Activated CD4-positive, alpha-beta T cell treated with anti-CD3 and anti-CD28 coated beads, Interleukin-10, Interleukin-2, amounts not matched to agents 100 ng/mL and 50 ng/mL, durations not matched to agents 16 hours and 8 hours (primary cell): ENCODE results near the gene ZNF423.

Source experiments
- DNase-seq: peaks from one replicate; pipeline ENCODE4 v3.0.0-alpha.2; 2020

The ZNF423 gene

DNA sequence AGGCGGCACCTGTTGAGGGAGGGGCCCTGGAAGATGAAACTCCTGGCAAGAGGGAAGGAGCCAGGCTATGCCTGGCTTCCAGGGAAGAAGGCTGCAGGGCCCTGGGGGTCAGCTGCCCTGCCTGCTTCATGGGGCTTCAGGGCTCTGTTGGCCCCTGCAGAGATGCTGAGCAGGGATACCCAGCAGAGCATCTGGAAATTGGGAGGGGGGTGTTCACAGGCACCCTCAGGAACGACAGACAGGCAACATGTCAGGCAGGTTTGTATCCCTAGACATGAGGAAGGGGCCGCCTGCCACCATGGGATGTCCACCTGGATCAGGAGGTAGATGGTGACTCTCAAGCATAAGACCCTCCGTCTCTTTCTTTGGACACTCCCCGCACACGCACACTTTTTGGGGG, 13.8 kb upstream of the ZNF423 start:
- no peak for DNase-seq

DNA sequence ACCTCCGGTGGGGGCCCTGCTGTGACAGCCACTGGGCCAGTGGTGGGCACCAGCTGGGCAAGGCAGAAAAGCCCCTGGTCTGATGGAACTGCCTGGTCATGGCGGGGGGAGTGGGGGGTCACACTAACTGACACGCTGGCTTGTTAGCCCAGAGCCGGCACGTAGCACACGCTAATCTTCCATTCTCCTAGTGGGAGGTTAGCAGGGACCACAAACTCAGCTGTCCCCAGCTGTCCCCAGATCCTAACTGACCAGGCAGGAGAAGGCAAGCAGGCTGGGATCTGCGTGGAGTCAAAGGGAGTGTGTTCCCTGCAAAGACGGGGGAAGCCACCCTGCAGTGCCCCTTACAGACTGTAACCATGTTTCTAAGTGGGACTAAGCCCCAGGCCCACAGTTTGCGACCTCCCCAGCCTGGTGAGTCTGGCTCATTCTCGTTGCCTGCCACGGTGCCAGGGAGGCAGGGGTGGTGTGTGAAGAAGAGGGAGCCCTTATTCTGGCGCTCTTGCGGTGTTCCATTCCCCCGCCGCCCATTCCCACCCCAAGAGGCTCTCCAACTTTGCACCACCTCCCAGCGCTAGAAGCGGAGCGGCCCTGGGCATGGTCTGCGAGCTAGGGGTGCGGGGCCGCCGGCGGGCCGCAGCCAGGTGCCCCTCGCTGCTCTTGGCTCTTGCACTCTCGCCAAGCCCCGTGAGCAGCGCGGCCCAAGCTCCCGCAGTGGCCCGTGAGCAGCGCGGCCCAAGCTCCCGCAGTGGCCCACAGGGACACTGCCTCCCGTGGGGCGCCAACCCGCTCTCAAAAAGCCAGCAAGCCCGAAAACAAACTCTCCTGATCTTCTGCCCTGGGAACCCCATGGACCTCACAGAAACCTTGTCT, 12.1 kb upstream of the ZNF423 start:
- no peak for DNase-seq

DNA sequence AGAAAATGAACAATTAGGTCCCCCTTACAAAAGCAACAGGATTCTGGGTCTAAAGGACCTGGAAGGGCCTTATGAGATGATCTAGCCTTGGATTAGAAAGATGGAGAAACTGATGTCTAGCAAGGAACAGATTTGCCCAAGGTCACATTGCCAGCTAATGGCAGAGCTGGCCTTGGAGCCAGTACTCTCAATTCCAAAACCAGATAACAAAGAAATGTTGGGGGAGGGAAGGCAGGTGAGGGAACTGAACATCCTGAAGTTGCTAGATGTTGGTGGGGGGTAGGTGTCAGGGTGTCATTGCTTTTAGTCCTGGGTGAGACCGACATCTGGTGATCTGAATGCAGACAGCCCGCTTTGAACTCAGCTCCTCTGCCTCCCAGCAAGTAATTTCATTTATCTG, 11.3 kb upstream of the ZNF423 start:
- DNase-seq: no peak

DNA sequence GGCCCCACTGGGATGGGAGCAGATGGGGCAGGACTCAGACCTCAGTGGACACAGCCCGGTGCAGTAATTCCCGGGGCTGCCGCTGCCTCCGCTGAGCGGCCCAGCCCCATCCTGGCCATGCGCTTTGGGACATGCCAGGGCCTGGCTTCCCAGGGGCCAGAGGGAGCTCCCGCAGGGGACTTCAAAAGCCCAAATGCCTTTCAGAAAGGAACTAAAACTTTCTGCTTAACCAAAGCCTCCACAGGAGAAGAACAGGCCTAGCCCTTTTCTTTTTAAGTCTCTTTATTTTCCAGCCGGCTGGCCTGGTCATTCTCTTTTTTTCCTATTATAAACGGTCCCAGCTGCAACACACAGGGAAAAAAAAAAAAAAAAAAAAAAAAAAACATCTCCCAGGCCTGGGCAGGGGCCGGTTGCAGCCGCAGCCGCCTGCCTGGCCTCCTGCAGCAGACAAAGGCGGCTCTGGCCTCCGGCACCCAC, 10.7 kb upstream of the ZNF423 start:
- no peak for DNase-seq

DNA sequence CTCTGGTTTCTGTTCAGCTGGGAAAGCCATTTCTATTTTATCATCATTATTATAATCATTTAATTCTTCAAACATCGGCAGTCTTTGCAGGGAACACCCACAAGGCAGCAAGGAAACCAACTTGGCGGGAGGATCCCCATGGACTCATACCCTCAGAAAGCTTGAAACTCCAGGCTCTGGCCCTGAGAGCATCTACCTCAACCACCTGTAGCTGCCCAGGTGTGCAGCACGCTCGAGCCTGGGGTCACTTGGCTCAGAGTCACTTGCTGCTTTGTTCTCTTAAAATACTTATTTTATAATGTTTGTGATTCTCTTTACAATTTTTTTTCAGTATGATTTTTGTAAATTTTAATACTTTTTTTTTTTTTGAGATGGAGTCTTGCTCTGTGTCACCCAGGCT, 6.8 kb upstream of the ZNF423 start:
- no peak for DNase-seq

DNA sequence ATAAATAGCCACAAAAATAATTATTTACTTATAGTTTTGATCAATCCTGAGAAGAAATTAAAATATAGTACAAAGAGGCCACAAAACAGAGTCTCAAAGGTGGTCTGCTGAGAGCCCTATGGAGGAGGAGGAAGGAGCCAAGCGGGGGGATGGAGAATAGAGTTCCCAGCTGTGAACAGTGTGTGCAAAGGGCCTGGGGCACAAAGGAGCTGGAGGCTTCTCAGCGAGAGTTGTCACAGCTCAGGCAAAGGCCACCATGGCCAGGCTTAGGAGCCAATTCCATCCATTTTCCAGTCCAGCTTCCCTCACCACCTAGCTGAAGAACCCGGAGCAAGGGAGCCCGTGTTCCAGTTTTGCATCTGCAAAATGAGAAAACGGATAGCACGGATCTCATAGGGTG, 5.4 kb upstream of the ZNF423 start:
- no peak for DNase-seq

DNA sequence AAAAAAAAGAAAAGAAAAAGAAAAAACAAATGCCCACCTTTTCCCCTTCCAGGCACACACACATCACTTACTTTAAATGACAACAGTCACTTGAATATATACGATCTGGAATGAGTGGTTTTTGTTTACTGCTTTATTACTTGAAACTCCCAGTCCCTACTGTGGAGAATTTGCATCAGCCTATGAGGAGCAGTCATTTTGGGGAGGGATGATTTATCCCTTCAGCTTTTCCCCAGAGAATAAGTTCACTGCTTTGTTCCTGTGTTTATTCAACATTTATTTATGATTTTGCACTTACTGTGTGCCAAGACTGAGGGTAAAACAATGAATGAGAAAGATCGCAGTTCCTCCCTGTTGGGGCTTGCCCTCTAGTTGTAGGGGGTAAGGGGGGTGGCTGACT, 4.7 kb upstream of the ZNF423 start:
- no peak for DNase-seq

DNA sequence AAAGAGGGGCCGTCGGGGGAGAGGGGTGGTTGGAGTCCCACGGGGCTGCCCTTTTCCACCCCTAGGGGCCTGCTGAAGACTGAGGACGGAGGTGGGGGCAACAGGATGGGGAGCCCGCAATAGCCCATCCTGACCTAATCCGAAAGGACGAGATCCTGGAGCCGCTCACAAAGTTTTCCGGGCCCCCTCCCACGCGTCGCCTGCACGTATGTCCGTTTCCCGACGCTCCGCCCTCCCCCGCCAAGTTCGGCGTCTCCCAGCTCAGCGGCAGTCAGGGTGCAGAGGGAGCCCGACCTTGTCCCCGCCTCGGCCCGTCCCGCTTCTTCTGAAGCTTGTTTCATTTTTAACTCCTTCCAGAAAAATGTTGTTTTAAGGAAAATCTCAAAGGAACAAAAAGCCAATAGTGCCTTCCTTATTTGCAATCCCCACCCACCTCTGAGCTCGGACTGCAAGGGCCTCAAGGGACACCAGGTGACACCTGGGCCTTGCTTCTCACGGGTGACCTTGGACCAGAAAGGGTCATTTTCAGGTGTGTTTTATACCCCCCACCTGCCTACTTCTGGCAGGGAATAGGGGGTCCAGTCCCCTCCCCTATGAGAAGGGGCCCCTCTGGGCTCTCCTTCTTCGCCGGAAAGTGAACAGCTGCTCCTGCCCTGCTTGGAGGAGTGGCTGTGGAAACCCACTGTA, 3.4 kb upstream of the ZNF423 start:
- DNase-seq: no peak

DNA sequence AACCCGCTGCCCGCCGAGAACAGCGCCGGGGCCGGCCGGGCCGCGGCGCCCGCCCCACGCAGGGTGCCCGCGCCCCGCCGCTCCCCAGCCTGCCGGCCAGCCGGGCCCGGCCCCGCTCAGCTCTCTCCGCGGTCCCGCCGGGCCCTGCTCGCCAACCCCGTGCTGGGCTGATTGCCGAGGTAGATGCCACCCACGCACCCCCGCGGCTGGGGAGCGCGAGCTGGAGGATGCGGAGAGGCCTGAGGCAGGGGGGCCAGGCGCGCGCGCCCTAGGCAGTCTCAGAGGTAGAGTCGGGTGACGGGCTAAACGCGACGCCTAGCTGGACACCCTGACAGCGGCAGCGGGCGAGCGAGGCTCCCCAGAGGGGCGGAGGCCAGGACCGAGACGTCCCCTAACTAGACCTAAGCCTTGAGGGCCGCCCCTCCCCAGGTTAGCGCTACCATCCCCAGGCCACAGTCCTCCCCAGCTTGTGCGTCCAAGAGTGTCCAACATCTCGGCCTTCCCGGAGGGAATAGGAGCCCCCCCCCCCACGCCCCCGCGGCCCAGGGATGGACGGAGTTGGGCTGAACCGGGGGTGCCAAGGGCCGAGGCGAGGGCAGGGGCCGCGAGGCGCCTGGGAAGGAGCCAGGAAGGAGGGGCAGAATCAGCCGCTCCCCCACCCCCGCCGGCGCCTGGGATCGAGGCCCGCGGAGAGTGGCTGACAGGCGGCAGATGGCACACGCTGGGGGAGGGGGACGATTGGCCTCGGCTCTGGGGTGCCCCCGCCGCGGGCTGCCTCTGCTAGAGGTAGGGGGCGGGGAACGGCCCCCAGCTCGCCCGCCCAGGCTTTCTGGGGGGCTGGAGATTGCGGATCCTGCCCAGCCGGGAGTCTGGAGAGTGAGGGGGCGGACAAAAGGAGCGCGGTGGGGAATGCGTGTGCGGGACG, 2.5 kb upstream of the ZNF423 start:
- peak; percentile 10 for DNase-seq

DNA sequence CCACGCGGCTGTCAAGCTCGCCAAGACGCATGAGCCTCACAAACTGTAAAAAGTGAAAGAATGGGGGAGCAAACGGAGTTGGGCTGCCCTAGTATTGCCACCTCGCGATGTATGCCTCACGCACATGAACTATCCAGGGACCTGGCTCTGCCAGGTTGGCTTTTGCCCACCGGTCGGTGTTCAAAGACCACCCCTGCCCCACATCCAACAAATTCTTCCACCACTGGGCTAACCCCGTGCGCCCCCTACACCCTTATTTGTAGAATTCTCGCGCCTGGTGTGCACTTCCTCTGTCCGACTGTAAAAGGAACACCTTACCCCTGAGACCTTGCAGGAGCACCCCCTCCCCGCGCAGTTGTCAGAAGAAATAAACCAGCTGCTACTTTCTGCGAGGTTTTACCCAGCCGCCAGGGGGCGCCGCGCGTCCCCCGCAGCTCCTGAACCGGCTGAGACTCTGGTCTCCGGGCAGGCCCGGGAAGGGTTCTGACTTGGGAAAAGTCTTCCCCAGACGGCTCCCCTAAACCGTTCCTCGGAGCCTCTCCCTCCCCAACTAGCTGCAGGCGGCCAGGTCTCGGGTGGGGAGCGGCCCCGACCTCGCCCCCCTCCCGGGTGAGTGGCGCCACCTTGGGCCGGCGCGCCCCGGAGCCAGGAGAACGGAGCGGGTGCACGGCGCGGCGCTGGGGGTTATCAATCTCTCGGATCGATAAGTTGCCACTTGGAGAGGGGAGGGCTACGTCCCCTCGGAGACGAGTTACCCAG, 1.7 kb upstream of the ZNF423 start:
- peak; percentile 66 for DNase-seq

DNA sequence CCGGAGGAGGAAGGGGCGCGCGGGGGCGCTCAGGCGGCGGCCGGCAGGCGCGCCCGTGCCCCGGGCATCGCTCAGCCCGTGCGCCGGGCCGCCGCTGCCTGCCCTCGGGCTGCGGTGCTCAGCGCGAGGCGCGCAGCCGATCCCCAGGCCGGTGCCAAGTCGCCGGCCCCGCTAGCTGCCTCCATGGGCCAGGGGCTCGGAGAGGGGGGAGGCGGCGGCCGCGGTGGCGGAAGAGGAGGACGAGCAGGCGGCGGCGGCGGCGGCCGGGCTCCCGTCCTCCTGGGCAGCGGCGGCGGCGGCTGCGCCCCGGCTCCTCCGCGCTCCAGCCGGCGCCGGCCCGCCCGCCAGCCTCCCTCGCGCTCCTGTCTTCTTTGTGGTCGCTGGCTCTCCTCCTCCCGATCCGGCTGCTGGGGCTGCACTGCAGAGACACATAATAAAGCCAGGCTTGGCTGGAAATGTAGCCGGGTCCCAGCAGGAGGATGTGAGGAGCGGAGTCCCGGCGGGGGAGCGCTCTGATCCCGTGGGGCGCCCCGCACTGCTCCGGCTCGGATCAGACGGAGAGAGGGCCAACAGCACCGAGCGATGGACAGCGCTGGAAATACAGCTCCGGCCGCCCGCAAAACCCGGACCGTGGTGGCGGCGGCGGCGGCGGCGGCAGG, 889 bp upstream of the ZNF423 start:
- peak; percentile 23 for DNase-seq

DNA sequence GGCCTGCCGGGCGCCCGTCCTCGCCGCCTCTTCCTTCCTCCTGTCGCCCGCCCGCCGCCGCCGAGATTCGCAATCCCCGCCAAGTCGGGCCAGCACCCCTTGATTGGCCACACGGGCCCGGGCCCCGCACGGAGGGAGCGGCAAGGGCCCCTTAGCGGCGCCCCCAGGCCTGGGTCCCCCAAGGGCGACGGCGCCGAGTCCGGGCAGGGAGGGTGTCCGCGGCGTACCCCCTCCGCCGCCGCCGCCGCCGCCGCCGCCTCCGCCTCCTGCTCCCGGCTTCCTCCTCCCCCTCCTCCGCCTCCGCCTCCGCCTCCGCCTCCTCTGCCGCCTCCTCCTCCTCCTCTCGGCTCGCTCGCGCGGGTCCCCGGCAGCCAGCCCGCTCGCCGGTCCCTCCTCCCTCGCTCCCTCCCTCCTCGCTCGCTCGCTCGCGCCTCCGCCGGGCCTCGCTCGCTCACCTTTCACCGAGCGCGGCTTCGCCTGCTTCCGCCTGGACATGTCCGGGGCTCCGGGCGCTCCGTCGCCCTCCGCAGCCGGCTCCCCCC, 561 bp downstream of the ZNF423 start:
- DNase-seq: peak; percentile 80

DNA sequence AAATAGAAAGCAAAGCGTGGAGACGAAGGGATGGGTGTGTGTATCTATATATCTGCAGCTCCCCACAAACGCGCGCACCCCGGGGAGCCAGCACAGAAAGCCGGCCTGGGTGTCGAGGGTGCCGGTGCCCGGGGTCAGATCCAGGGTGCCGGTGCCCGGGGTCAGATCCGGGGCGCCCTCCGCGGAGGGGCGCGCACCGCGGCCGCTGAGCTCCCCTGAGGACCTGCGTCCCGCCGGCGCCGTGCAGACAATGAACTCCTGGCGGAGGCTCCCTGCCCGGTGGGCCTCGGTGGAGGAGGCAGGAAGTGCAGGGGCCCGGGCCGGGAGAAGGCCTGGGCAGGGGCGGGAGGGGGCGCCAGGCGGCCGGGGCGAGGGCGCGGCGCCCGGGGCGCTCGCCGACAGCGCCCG, 1.1 kb downstream of the ZNF423 start:
- no peak for DNase-seq

DNA sequence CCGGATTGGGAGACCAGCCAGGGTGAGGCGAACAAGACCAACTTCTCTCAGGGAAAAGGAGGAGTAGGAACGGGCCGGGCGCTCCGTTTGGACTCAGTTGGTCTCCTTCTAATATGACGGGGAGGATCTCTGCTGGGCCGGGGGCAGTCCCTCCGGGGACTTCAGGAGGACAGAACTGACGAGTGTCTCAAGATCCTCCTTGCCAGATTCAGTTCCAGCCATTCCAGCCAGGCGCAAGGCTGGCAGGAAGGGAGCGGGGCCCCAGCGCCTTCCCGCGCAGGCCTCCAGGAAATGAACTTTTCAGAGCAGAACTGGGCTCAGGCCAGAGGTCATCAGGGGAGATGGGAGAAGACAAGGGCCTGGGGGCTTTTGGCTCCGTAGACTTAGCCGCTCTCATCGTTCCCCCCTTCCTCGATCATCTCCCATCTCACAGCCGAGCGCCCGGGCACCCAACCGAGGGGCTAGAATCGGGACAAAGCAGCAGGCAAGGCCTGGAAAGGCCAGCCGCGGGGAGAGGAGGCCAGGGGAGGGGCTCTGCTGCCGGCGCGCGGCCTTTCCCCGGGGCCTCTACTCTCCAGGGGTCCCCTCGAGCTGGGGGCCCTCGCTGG, 1.6 kb downstream of the ZNF423 start:
- DNase-seq: no peak

DNA sequence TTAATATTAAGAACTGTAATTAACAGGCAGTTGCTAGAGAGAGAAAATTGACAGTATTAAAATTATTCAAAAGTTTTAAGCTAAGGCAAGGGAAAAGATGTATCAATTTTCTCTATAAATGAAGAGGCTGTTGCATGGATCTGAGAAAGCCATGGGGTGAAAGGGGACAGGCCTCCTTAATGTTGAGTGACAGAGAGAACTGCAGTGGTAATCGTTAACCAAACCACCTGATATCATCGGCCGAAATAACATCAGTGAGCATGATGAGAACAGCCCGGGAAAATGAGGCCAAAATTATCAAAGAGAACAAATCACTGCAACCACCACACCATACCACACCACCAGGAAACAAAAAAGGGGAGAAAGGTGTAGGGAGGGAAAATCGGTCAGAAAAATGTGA, 3.6 kb downstream of the ZNF423 start:
- DNase-seq: no peak

DNA sequence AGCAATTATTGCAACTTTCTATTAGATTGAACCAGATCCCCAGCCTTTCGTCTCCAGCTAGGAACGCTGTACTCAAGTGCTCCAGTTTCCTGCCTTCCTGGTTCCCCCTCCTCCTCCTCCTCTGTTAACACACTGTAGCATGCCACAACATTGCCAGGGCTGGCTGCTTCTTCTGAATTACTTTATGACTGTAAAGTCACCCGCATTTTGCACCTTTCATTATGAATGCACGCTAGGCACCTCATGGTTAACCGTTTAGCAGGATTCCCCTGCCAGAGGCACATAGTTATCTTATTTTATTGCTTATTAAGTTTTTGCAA, 4.5 kb downstream of the ZNF423 start:
- DNase-seq: no peak

DNA sequence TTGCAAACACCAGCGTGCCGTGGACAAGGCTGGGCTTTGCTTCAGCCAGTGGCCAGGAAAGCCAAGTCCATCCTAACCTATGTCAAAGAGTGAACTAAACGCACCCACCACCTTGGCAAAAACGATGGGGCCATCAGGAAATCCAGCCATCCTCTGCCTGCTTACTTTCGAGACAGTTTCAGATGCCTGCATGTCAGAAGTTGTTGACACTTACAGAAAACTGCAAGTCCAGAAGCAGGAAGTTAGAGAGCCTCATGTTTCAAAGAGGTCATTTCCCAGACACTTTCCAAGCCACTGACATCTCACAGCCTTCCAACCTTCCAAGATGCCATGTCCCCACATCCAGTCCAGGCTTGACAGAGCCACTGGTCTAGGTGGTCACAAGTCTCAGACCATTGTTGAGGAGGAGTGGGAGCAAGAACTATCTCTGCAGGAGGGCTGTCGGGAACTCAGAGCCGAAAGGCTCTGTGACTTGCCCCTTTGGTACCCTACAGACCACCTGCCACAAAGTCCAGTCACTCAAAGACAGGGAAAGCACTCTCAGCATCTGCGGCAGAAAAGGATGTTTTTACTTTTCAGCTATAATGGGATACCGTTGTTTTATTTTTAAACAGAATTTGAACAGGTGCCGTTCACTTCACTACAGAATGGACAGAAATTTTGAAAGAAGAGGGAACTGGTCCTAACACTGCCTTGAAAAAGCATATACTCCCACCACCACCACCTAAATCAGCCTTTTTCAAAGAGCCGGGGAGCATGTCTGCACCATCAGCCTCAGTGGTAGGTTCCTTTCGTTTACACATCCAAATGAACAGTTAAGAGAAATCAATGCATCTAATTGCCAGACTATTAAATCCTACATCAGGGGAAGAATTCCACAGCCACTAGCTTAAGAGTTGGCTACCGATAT, 5.1 kb downstream of the ZNF423 start:
- no peak for DNase-seq

DNA sequence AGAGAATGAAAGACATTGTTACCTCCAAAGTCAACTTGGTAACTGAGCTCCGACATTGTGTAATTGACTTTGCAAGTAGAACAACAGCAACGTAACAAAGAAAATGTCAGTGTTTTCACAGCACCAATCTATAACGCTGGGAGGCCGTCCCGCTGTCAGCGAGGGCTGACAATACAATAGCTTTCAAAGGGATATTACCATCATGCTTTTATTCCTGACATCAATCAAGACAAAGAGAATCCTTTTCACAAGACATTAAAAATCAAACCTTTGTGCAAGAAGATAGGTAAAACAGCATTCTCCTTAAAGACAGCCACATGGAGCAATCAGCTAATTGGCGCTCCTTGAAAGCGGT, 6.2 kb downstream of the ZNF423 start:
- DNase-seq: no peak

DNA sequence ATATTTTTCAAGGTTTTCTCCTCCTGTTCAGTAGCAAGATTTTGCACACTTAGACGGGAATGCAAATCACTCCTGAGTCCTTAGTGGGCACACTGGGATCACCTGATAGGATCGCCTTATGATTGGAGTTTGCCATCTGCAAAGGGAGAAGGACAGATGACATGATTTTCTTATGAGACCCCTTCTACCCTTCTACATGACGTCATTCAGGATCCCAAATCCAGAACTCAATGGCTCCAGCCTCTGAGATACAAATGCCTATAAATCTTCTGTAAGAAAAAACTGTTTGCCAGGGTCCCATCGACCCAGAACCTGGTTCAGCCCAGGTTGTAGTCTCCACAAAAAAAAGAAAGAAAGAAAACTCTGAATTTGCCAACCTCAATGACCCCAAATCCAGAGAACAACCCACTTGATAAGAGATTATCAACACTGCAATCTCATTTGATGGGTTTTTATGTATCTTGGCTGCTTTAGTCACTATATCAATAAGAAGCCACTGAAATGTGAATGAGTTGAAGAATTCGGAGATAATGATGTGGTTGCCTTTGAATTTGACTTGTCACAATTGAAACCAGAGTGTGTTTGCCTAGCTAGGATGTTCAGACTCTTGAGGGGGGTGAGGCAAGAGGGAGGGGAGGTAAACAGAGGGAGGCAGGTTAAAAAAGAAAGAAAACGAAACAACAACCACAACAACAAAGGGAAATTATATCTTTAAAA, 6.7 kb downstream of the ZNF423 start:
- DNase-seq: no peak

DNA sequence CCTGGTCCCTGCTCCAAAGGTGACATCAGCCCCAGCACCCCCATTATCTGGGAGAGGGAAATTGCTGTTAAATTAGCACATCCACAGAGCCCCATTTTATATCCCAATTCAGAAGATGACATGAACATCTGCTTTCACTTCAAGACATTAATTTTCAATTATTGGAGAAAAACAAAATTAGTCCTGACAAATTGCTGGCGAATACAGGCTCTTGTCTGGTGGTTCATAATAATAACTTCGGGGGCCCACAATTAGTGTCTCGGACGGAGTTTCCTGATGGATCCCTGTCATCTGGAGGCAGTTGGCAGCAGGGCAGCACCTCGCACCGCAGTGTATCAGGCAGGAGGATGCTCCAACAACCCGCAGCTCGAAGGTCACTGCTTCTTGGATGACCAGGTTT, 7.4 kb downstream of the ZNF423 start:
- DNase-seq: no peak
